HepG2 (cell line): ENCODE results near the gene EHBP1. TPM values are rescaled to one million over a fixed set of nuclear protein-coding genes. Genes with fewer than 3 reads are reported as not detected.

Experiments
- ELF3 ChIP-seq: IDR thresholded peaks from 2 replicates; pipeline ENCODE4 v1.6.1; 2016; ENCODE audit warnings: missing genetic modification reagents, missing compliant biosample characterization
- ETV6 ChIP-seq: sonication (generic); formaldehyde crosslinking; conservative IDR thresholded peaks from 2 replicates; pipeline ENCODE4 v1.4.0; 2020; ENCODE audit warnings: missing genetic modification reagents
- KLF12 ChIP-seq: sonication (generic); formaldehyde crosslinking; IDR thresholded peaks from 2 replicates; pipeline ENCODE4 v1.4.0; 2020; ENCODE audit warnings: missing genetic modification reagents, borderline replicate concordance
- MLX ChIP-seq: IDR thresholded peaks from 2 replicates; pipeline ENCODE4 v1.6.1; 2016
- NFKBIZ ChIP-seq: IDR thresholded peaks from 2 replicates; pipeline ENCODE4 v1.6.1; 2018; ENCODE audit warnings: missing genetic modification reagents, missing compliant biosample characterization
- ZC3H13 ChIP-seq: sonication (generic); formaldehyde crosslinking; IDR thresholded peaks from 2 replicates; pipeline ENCODE4 v1.8.1; 2023; ENCODE audit warnings: mild to moderate bottlenecking, missing genetic modification reagents, moderate library complexity
- ZNF260 ChIP-seq: sonication (generic); formaldehyde crosslinking; IDR thresholded peaks from 2 replicates; pipeline ENCODE4 v1.4.0; 2020; ENCODE audit warnings: missing genetic modification reagents, low read depth, mild to moderate bottlenecking, borderline replicate concordance
- ZNF510 ChIP-seq: sonication (generic); formaldehyde crosslinking; IDR thresholded peaks from 2 replicates; pipeline ENCODE4 v1.4.0; 2020; ENCODE audit warnings: low read depth, mild to moderate bottlenecking, missing genetic modification reagents
- polyA plus RNA-seq, 8 experiments: library from polyadenylated mRNA; depleted of rRNA in 3 of 8; stranded (reverse) in 7 of 8; unstranded in 1 of 8; fragments of >200 nt; fragmentation: Illumina TruSeq in 4 of 8; extraction: Trizol in 4 of 8; gene quantifications; 2 replicates each; pipeline versions ENCODE4 v1.2.1 to v1.2.3, GENCODE V29; 2011 to 2016; ENCODE audit warnings: low read depth in 4 of 8, missing spikeins in 1 of 8, mixed read lengths in 1 of 8; ENCODE audit not compliant: insufficient read depth in 1 of 8
- total RNA-seq, 5 experiments: library from RNA; depleted of rRNA; stranded (reverse); fragments of >200 nt; fragmentation: Illumina TruSeq; extraction: Trizol; gene quantifications; 2 replicates each; pipeline ENCODE4 v1.2.3, GENCODE V29; 2016; ENCODE audit warnings: low read depth in 1 of 5
- TF ChIP-seq, protein P1 (sequence below), 2 experiments: fragments of 450-650 bp in 1 of 2; sonication (generic) in 1 of 2; formaldehyde crosslinking in 1 of 2; IDR thresholded peaks; 2 replicates each; pipeline versions ENCODE4 v1.6.1 to v1.8.0; 2016 to 2022; ENCODE audit warnings: antibody characterized with exemption in 1 of 2, mild to moderate bottlenecking in 1 of 2, missing genetic modification reagents in 1 of 2

EHBP1 gene
- total and polyA plus RNA-seq, 2 of the 13 experiments (the other 11 are each of a cell fraction or from before 2014, with no cell fraction given) = 93.5 to 146 TPM

DNA sequence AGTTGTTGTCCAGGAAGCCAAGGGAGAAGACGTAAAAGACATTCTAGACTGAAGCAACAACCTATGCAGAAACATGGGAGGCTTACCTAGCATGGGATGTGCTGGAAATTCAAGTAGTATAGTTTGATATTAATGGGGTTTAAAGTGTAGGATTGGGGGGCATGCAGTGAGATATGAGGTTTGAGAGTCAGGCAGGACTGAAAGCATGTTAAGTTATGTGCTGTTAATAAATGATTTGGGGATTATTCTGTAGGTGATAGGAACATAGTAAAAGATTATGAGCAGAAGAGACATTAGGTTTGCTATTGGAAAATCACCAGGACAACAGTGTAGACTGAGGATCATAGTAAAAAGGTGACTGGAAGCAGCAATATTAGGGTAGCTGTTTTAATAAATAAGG is 3.2 kb downstream of the EHBP1 start (continued):
- TF ChIP-seq, protein P1, sequence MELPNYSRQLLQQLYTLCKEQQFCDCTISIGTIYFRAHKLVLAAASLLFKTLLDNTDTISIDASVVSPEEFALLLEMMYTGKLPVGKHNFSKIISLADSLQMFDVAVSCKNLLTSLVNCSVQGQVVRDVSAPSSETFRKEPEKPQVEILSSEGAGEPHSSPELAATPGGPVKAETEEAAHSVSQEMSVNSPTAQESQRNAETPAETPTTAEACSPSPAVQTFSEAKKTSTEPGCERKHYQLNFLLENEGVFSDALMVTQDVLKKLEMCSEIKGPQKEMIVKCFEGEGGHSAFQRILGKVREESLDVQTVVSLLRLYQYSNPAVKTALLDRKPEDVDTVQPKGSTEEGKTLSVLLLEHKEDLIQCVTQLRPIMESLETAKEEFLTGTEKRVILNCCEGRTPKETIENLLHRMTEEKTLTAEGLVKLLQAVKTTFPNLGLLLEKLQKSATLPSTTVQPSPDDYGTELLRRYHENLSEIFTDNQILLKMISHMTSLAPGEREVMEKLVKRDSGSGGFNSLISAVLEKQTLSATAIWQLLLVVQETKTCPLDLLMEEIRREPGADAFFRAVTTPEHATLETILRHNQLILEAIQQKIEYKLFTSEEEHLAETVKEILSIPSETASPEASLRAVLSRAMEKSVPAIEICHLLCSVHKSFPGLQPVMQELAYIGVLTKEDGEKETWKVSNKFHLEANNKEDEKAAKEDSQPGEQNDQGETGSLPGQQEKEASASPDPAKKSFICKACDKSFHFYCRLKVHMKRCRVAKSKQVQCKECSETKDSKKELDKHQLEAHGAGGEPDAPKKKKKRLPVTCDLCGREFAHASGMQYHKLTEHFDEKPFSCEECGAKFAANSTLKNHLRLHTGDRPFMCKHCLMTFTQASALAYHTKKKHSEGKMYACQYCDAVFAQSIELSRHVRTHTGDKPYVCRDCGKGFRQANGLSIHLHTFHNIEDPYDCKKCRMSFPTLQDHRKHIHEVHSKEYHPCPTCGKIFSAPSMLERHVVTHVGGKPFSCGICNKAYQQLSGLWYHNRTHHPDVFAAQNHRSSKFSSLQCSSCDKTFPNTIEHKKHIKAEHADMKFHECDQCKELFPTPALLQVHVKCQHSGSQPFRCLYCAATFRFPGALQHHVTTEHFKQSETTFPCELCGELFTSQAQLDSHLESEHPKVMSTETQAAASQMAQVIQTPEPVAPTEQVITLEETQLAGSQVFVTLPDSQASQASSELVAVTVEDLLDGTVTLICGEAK (IDR thresholded peaks at IDR 0.05) = no peak
- TF ChIP-seq, protein P1 (CRISPR knock-in tag; IDR thresholded peaks at IDR 0.05) = no peak
- TF ChIP-seq KLF12 (CRISPR knock-in tag) = 0 out of 2 replicates have a peak, but pooled peaks have one; percentile 27
- 0 out of 2 replicates have a peak, but pooled peaks have one; percentile 1 for TF ChIP-seq ELF3
- TF ChIP-seq MLX (CRISPR knock-in tag) = no peak
- no peak for TF ChIP-seq NFKBIZ (CRISPR knock-in tag)
- TF ChIP-seq ETV6 (CRISPR knock-in tag) = no peak
- TF ChIP-seq ZNF510 (CRISPR knock-in tag) = 0 out of 2 replicates have a peak, but pooled peaks have one; percentile 65
- TF ChIP-seq ZC3H13 (CRISPR knock-in tag) = 0 out of 2 replicates have a peak, but pooled peaks have one; percentile 16
- no peak for TF ChIP-seq ZNF260 (CRISPR knock-in tag)
